ENCODE measurements around the gene FFAR3. TPM values are rescaled to one million over a fixed set of nuclear protein-coding genes. Genes with fewer than 3 reads are reported as not detected.
"Not testable (repeated sequence)": the region's sequence is repeated elsewhere in the genome, so short reads cannot be mapped to it uniquely, and the experiment has no call there.

FFAR3 gene
- total RNA-seq, 1 donor from 2014 or later, result 0.31 TPM

GRCh38 chr19:35368378-35368777 lies 10.1 kb downstream of the FFAR3 start:
- H3K27ac Mint-ChIP-seq, result no peak overlapping the region
- no peaks in the 10 kb centered on the region for H3K36me3 Mint-ChIP-seq
- no peaks in the 10 kb centered on the region for H3K4me1 Mint-ChIP-seq
- TF ChIP-seq CTCF (IDR thresholded peaks at IDR 0.05; ENCODE audit: unreplicated experiment), result no peak
- no peak overlapping the region for H3K4me3 Mint-ChIP-seq
- no peak for DNase-seq (ENCODE audit: low spot score in 2 of 2, unreplicated experiment in 2 of 2)
- no peaks in the 10 kb centered on the region for H3K9me3 Mint-ChIP-seq
- peaks cover 24% of the 10 kb centered on the region for H3K27me3 Mint-ChIP-seq (ENCODE audit: low read depth)

- TF ChIP-seq CTCF (IDR thresholded peaks at IDR 0.05; ENCODE audit: unreplicated experiment), result no peak
- no peaks in the 10 kb centered on the region for H3K4me1 Mint-ChIP-seq
- H3K27ac Mint-ChIP-seq, result no peak overlapping the region
- no peaks in the 10 kb centered on the region for H3K9me3 Mint-ChIP-seq
- no peak overlapping the region for H3K4me3 Mint-ChIP-seq
- H3K27me3 Mint-ChIP-seq (ENCODE audit: low read depth), result peaks cover 31% of the 10 kb centered on the region
- no peaks in the 10 kb centered on the region for H3K36me3 Mint-ChIP-seq
- DNase-seq (ENCODE audit: low spot score in 2 of 2, unreplicated experiment in 2 of 2), result no peak
Observed at GRCh38 chr19:35369522-35369921, 11.3 kb downstream of the FFAR3 start.

DNA sequence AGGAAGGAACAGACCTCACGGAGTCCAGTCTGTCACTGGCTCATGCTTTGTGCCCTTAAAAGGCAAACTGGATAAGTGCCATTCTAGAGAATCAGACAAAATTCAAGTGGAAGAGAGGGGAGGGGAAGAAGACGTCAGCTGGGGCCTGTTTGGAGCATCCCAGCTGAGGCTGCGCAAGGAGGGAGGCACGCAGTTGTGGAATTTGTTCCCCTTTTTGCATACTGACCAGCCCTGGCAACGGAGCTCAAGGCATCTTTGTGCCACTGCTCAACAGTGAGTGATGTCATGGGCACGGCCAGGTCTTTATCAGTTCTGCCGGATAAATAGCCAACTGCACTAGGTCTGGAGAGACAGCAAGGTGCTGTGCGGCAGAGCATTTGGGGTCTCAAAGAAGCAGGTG lies 12.5 kb downstream of the FFAR3 start, which contains the start of gene GPR42:
GPR42 (plus strand) TSS at position 347 of the 400 bp plus-strand sequence. CDS start 292 bp downstream, outside the sequence.
- H3K4me1 Mint-ChIP-seq, result no peaks in the 10 kb centered on the region
- peaks cover 36% of the 10 kb centered on the region for H3K27me3 Mint-ChIP-seq (ENCODE audit: low read depth)
- no peak for TF ChIP-seq CTCF (IDR thresholded peaks at IDR 0.05; ENCODE audit: unreplicated experiment)
- no peak for DNase-seq (ENCODE audit: low spot score in 2 of 2, unreplicated experiment in 2 of 2)
- no peak within 1 kb of the TSS for H3K4me3 Mint-ChIP-seq
- H3K27ac Mint-ChIP-seq, result no peak within 1 kb of the TSS
- no peaks in the 10 kb centered on the region for H3K9me3 Mint-ChIP-seq
- H3K36me3 Mint-ChIP-seq, result no peaks in the 10 kb centered on the region

DNA sequence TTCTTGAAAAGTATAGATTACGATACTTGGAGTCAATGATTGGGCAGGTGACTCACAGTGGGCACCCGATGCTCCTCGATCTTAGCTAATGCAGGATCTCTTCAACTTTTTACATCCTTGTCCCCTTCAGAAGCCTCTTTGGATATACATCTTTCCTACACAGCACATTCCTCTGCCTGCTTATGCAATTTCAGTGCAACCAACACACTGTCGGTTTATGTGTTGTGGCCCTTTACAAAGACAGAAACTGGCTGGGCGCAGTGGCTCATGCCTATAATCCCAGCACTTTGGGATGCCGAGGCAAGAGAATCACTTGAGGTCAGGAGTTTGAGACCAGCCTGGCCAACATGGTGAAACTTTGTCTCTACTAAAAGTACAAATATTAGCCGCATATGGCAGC lies 15.2 kb downstream of the FFAR3 start:
- DNase-seq (ENCODE audit: low spot score in 2 of 2, unreplicated experiment in 2 of 2), result no peak
- Mint-ChIP-seq H3K27ac (no peak overlapping the region), H3K36me3 (no peaks in the 10 kb centered on the region), H3K27me3 (ENCODE audit: low read depth) (peaks cover 34% of the 10 kb centered on the region), H3K4me1 (no peaks in the 10 kb centered on the region), H3K9me3 (peaks cover 3% of the 10 kb centered on the region), H3K4me3 (no peak overlapping the region)
- TF ChIP-seq CTCF (IDR thresholded peaks at IDR 0.05; ENCODE audit: unreplicated experiment), result no peak

DNA sequence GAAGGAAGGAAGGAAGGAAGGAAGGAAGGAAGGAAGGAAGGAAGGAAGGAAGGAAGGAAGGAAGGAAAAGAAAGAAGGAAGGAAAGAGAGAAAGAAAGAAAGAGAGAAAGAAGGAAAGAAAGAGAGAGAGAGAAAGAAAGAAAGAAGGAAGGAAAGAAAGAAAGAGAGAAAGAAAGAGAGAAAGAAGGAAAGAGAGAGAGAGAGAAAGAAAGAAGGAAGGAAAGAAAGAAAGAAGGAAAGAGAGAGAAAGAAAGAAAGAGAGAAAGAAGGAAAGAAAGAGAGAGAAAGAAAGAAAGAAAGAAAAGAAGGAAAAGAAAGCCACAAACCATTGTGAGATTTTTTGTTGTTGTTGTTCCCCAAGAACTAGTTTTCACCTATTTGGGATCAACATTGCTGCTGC lies 15.8 kb downstream of the FFAR3 start:
- H3K36me3 Mint-ChIP-seq; H3K27ac Mint-ChIP-seq; H3K9me3 Mint-ChIP-seq; DNase-seq (ENCODE audit: low spot score in 2 of 2, unreplicated experiment in 2 of 2); H3K4me3 Mint-ChIP-seq; H3K4me1 Mint-ChIP-seq: not testable (repeated sequence)
- peaks cover 31% of the 10 kb centered on the region for H3K27me3 Mint-ChIP-seq (ENCODE audit: low read depth)

GRCh38 chr19:35375505-35376307 lies 17.4 kb downstream of the FFAR3 start:
- H3K27me3 Mint-ChIP-seq (ENCODE audit: low read depth), result peaks cover 28% of the 10 kb centered on the region
- no peaks in the 10 kb centered on the region for H3K4me1 Mint-ChIP-seq
- peaks cover 7% of the 10 kb centered on the region for H3K9me3 Mint-ChIP-seq
- TF ChIP-seq CTCF (IDR thresholded peaks at IDR 0.05; ENCODE audit: unreplicated experiment), result no peak
- H3K36me3 Mint-ChIP-seq, result no peaks in the 10 kb centered on the region
- H3K27ac Mint-ChIP-seq, result no peak overlapping the region
- H3K4me3 Mint-ChIP-seq, result no peak overlapping the region
- no peak for DNase-seq (ENCODE audit: low spot score in 2 of 2, unreplicated experiment in 2 of 2)
